IPS DF 6.9 (cell line): ENCODE data around the gene HIGD1C.
"Not testable (repeated sequence)": the region's sequence is repeated elsewhere in the genome, so short reads cannot be mapped to it uniquely, and the experiment has no call there.

ENCODE experiments used
- DNase-seq: peaks from one replicate; pipeline ENCODE4 v3.0.0-alpha.2; 2013; ENCODE audit warnings: low read depth, low spot score
- H3K27ac ChIP-seq: one replicate; pipeline ENCODE4 v1.5.1; 2013; ENCODE audit warnings: low read length, control low read depth
- H3K27me3 ChIP-seq: 2 replicates; pipeline ENCODE4 v1.6.1; 2013; ENCODE audit warnings: mild to moderate bottlenecking, low read length; ENCODE audit not compliant: control insufficient read depth, insufficient read depth
- H3K36me3 ChIP-seq: 2 replicates; pipeline ENCODE4 v1.6.1; 2013; ENCODE audit warnings: low read length; ENCODE audit not compliant: control insufficient read depth, insufficient read depth
- H3K4me1 ChIP-seq: 2 replicates; pipeline ENCODE4 v1.6.1; 2013; ENCODE audit warnings: low read length; ENCODE audit not compliant: control insufficient read depth, insufficient read depth
- H3K4me3 ChIP-seq: 2 replicates; pipeline ENCODE4 v1.5.1; 2013; ENCODE audit warnings: mild to moderate bottlenecking, low read length
- H3K9me3 ChIP-seq: 2 replicates; pipeline ENCODE4 v1.6.1; 2013; ENCODE audit warnings: low read length, inconsistent platforms; ENCODE audit not compliant: control insufficient read depth, insufficient read depth
- WGBS: extraction: QIAGEN DNeasy Blood & Tissue Kit; methylation state at CpG from one replicate; pipeline ENCODE4 v1.1.7; 2013; ENCODE audit warnings: mixed read lengths, missing lambda C conversion rate; ENCODE audit not compliant: insufficient read length, insufficient coverage; 5-methylcytosine and 5-hydroxymethylcytosine counted together

HIGD1C gene

GRCh38 chr12:50954789-50955188 lies 2.4 kb downstream of the HIGD1C start:
- H3K27ac ChIP-seq, H3K36me3 ChIP-seq, H3K4me1 ChIP-seq, DNase-seq, H3K9me3 ChIP-seq, H3K27me3 ChIP-seq, H3K4me3 ChIP-seq: not testable (repeated sequence)
- WGBS, result no CpG with 5 or more reads among the region's 2 CpGs

DNA sequence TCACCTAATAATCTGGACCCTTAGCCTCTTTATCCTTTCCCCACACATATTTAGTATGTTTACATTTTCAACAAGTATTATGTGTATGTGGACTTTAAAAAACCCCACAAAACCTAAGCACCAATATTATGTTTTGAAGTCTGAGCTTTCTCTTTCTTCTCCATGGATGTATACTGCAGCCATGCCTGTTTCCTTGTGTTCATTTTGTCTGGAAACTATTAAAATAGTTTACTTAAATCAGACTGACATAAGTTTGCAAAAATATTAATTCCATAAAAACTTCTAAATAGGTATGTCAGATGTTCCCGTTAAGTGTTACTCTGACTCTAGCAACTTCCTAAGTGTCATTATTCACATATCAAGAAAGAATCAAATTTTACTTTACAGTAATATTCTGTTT lies 2.9 kb downstream of the HIGD1C start:
- no CpG with 5 or more reads among the region's 1 CpG for WGBS
- no peak for DNase-seq
- Histone ChIP-seq H3K27me3 (no peaks in the 10 kb centered on the region), H3K4me1 (no peaks in the 10 kb centered on the region), H3K27ac (no peak overlapping the region), H3K9me3 (no peaks in the 10 kb centered on the region), H3K36me3 (no peaks in the 10 kb centered on the region), H3K4me3 (no peak overlapping the region)

DNA sequence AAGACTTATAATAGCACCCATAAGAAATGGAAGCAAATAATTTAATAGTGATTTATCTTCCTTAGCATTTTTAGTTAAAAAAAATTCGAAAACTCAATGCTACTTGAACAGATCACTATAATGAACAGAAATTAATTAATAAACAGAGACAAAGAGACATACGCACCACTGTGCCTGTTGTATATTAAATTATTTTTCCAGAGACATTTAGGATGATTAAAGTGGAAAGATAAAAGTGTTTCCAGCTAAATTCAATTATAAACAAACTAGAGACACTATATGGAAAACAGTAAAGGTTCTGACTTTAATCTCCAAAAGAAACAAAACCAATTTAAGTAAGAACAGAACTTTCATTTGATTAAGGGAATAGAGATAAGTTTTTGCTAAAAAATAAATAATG lies 3.4 kb downstream of the HIGD1C start:
- no CpG with 5 or more reads among the region's 2 CpGs for WGBS
- Histone ChIP-seq H3K27me3 (no peaks in the 10 kb centered on the region), H3K4me1 (no peaks in the 10 kb centered on the region), H3K27ac (no peak overlapping the region), H3K9me3 (no peaks in the 10 kb centered on the region), H3K36me3 (no peaks in the 10 kb centered on the region), H3K4me3 (no peak overlapping the region)
- no peak for DNase-seq

- H3K27me3 ChIP-seq, result no peaks in the 10 kb centered on the region
- no peak for DNase-seq
Measured at GRCh38 chr12:50960130-50960529, 7.8 kb downstream of the HIGD1C start.

GRCh38 chr12:50961708-50962107 lies 9.4 kb downstream of the HIGD1C start:
- DNase-seq, result no peak
- Histone ChIP-seq H3K27me3 (no peaks in the 10 kb centered on the region), H3K36me3 (no peaks in the 10 kb centered on the region), H3K27ac (no peak overlapping the region), H3K4me3 (no peak overlapping the region), H3K9me3 (no peaks in the 10 kb centered on the region), H3K4me1 (no peaks in the 10 kb centered on the region)
- no CpG with 5 or more reads among the region's 4 CpGs for WGBS

More at GRCh38 chr12:50960130-50960529, 7.8 kb downstream of the HIGD1C start:
- no peak overlapping the region for H3K27ac ChIP-seq
- no peak overlapping the region for H3K4me3 ChIP-seq
- H3K9me3 ChIP-seq, result no peaks in the 10 kb centered on the region
- H3K36me3 ChIP-seq, result no peaks in the 10 kb centered on the region
- H3K4me1 ChIP-seq, result no peaks in the 10 kb centered on the region

DNA sequence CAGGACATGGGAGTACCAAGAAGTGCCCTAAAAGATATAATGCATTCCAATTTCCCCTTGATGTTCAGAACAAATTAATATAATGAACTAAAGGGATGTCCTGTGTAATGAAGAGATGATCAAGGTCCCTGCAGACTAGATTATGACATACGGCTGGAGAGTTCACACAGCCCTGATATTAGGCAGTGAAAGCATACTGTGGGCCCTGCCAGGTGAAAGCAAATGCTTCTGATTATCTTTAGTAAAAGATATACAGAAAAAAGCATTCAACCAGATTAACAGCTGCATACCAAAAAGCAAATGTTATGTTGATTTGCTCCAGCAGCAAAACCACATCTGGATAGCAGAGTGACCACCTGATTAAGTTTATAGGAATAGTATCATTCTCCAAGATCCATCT lies 12.1 kb downstream of the HIGD1C start:
- no peaks in the 10 kb centered on the region for H3K27me3 ChIP-seq
- no CpG with 5 or more reads among the region's 1 CpG for WGBS
- no peaks in the 10 kb centered on the region for H3K9me3 ChIP-seq
- no peaks in the 10 kb centered on the region for H3K36me3 ChIP-seq
- H3K4me3 ChIP-seq, result no peak overlapping the region
- no peak for DNase-seq
- H3K27ac ChIP-seq, result no peak overlapping the region
- H3K4me1 ChIP-seq, result no peaks in the 10 kb centered on the region

DNA sequence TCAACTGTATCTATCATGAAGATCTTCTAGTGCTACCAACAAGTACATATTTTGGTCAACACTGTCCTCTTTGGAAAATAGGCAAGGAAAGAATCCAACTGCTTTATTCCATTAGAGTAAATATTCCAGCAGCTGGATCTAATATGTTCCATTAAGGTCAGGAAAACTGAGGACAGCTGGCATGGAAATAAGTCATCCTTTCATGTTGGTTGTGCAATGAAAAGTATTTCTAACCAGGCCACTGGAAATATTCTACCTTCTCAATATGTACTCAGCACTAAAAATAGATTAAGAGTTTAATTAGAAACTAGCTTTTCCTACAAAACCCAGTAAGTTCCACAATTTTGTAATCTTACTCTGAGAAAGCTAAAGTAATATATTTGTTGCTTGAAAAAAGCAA lies 19.6 kb downstream of the HIGD1C start:
- no peak overlapping the region for H3K27ac ChIP-seq
- DNase-seq, result no peak

DNA sequence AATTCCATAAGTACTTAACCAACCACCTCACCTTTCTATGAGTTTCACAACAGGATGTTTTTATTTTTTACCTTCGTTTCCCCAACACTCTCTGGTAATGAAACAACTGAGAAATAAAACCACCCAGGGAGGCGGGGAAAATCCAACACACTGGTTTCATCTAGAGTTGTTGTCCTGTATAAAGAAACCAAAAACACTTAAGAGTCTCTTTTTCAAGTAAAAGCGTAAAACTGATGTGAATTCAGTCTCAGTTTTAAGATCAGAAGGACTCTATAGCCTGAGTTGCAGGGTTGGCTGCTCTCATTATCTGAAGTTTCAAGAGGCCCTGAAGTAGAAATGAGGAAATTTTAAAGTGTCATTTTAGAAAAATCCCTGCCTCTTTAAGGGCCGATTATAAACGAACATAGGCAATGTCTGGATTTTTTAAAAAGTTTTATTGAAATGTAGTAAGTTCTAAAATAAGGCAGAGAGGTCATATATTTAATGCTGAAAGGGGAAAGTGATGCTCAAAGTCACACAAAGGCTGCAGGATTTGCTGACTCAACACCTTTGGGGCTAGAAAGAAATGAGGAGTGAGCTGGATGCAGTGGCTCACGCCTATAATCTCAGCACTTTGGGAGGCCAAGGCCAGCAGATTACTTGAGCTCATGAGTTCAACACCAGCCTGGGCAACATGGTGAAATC lies 27.2 kb downstream of the HIGD1C start:
- Histone ChIP-seq H3K27ac (no peak overlapping the region), H3K4me1 (no peaks in the 10 kb centered on the region), H3K36me3 (no peaks in the 10 kb centered on the region), H3K9me3 (no peaks in the 10 kb centered on the region), H3K4me3 (no peak overlapping the region), H3K27me3 (no peaks in the 10 kb centered on the region)
- no CpG with 5 or more reads among the region's 6 CpGs for WGBS
- DNase-seq, result no peak

More for the DNA sequence above, 19.6 kb downstream of the HIGD1C start:
- H3K9me3 ChIP-seq, result no peaks in the 10 kb centered on the region
- no peaks in the 10 kb centered on the region for H3K27me3 ChIP-seq
- no peak overlapping the region for H3K4me3 ChIP-seq
- no peaks in the 10 kb centered on the region for H3K4me1 ChIP-seq
- no peaks in the 10 kb centered on the region for H3K36me3 ChIP-seq

DNA sequence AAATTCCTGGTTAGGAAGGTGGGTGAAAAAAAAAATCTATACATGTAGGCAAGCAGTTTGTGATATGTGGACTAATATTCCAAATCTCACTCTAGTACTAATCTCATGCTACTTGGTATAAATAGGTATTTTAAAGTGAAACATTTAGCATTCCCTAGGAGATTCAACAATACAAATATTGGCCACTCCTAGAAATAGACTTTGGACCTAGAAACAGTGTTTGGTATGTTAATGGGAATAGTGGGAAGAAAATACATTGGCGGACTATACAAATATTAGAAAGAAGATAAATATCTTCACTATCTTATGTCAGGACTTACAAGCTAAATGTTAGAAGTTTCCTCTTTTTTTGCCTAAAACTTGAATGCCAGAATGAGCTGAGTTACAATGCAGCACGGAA lies 28.2 kb downstream of the HIGD1C start:
- Histone ChIP-seq H3K36me3 (no peaks in the 10 kb centered on the region), H3K27ac (no peak overlapping the region), H3K4me1 (no peaks in the 10 kb centered on the region), H3K4me3 (no peak overlapping the region), H3K9me3 (no peaks in the 10 kb centered on the region), H3K27me3 (no peaks in the 10 kb centered on the region)
- WGBS, result no CpG with 5 or more reads among the region's 2 CpGs
- no peak for DNase-seq

- WGBS, result no CpG with 5 or more reads among the region's 6 CpGs
- Histone ChIP-seq H3K36me3 (no peaks in the 10 kb centered on the region; the same call in 1 of the 2 replicates), H3K27me3 (no peaks in the 10 kb centered on the region), H3K9me3 (no peaks in the 10 kb centered on the region), H3K4me1 (no peaks in the 10 kb centered on the region), H3K4me3 (no peak overlapping the region), H3K27ac (no peak overlapping the region)
- no peak for DNase-seq
Measured at GRCh38 chr12:50981319-50982239, 29.2 kb downstream of the HIGD1C start.
